Measurements from ENCODE around the gene MBD3L3. TPM values are rescaled to one million over a fixed set of nuclear protein-coding genes. Genes with fewer than 3 reads are reported as not detected.

MBD3L3 gene
- not detected in 2 replicates for total RNA-seq

DNA sequence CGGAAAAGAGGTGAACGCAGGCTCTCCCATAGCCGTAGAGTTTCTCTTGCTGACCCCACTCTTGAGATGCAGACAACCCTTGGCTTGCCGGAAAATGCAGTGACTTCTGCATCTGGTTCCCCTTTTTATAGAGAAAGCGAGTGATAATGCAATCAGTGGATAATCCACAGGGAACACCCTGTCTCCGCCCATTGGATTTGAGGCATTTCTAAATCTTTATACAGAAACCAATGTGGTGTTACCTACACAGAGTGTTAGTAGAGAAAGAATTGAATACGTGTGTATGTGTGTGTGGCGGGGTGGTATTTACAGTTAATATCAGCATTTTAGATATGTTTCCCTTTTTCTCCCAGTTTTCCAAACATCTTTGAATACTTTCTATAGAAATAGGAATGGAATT is at the start of gene MBD3L3:
Gene MBD3L3, minus strand, starts transcription at position 101 of the 400 bp plus-strand sequence. Its CDS starts 71 bp downstream, at position 30.

DNA sequence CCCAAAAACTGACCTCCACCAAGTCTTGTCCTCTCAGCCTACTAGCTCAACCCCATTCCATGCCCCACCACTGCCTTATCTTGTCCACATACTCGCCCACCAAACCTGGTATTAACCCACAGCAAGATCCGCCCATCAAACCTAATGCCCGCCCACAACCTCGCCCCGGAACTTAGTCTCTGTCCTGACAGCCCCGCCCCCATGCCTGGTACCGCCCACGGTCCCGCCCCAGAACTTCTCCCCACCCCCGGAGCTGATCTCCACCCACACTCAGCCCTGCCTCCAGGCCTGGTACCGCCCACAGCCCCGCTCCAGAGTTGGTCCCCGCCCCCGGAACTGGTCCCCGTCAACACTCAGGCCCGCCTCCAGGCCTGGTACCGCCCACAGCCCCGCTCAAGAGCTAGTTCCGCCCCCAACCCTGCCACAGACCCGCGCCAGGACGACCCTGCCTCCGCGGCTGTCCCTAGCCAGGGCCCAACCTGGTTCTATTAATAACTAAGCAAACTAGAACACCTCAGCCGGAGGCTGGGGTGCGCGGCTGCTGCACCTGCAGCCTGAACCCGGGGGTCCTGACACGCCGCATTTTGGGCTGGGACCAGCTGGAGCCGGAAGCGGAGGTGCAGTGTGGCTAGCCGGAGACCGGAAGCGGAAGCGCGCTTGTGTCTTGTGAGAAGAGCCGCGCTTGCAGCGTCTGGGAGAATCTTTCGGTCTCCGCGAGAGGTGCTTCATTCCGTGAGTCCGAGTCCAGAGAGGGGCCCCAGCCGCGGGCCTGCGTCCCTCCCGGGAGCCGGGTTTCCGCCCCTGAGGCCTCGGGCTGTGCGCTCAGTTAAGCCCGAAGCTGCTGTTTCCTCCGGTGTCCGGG is 10.8 kb upstream of the MBD3L3 start, which contains the start of gene ZNF557:
Gene ZNF557, plus strand, starts transcription at position 662 of the 862 bp plus-strand sequence. CDS start 5,372 bp downstream, outside the sequence.

GRCh38 chr19:7049021-7049420 is 9.5 kb downstream of the MBD3L3 start, which contains the start of gene MBD3L2:
Gene MBD3L2, plus strand, starts transcription at chr19:7049321. Its CDS starts 53 bp downstream, at chr19:7049374.

GRCh38 chr19:7040079-7040478 is 18.4 kb downstream of the MBD3L3 start, which contains the start of gene MBD3L4:
Gene MBD3L4, minus strand, starts transcription at chr19:7040179. Its CDS starts 35 bp downstream, at chr19:7040144.

GRCh38 chr19:7030278-7030677 is 28.2 kb downstream of the MBD3L3 start, which contains the start of gene MBD3L5:
Gene MBD3L5, plus strand, starts transcription at chr19:7030578. Its CDS starts 34 bp downstream, at chr19:7030612.

GRCh38 chr19:7021331-7021730 is 37.1 kb downstream of the MBD3L3 start, which contains the start of gene MBD3L2B:
Gene MBD3L2B, minus strand, starts transcription at chr19:7021431. Its CDS starts 34 bp downstream, at chr19:7021397.

Other genes starting within 250 kb of the MBD3L3 start
- gene ADGRE1, start 171.1 kb downstream of the MBD3L3 start, total RNA-seq = not detected in 2 replicates
- not detected in 2 replicates for gene MBD3L2B, start 37.2 kb downstream of the MBD3L3 start, total RNA-seq
- not detected in 2 replicates for gene MBD3L5, start 28.1 kb downstream of the MBD3L3 start, total RNA-seq
- gene MBD3L4, start 18.5 kb downstream of the MBD3L3 start, total RNA-seq = not detected in 2 replicates
- not detected in 2 replicates for gene MBD3L2, start 9.4 kb downstream of the MBD3L3 start, total RNA-seq
- gene ZNF557, start 11.0 kb upstream of the MBD3L3 start, total RNA-seq = 15.7 and 16.4 TPM in 2 replicates
- gene INSR, start 235.7 kb upstream of the MBD3L3 start, total RNA-seq = 6.5 and 29.2 TPM in 2 replicates

Data from nasal cavity respiratory epithelium epithelial cell of viscerocranial mucosa (primary cell).